Ovary (tissue), 9 donors: ENCODE results near the gene COL23A1. TPM values are rescaled to one million over a fixed set of nuclear protein-coding genes. Genes with fewer than 3 reads are reported as not detected.

ENCODE experiments used
- DNase-seq, 5 donors: peaks; one replicate each; pipeline ENCODE4 v3.0.0-alpha.2; 2019 to 2020
- H3K27ac ChIP-seq, 2 donors: fragments of 200-600 bp; one replicate each; pipeline versions ENCODE4 v1.5.1 to v1.8.0; 2019 to 2022
- H3K27me3 ChIP-seq: fragments of 200-600 bp; one replicate; pipeline ENCODE4 v1.8.0; 2022
- H3K36me3 ChIP-seq: fragments of 200-600 bp; sonication (generic); one replicate; pipeline ENCODE4 v1.5.1; 2019
- H3K4me1 ChIP-seq: one replicate; pipeline ENCODE4 v1.8.1; 2013; ENCODE audit warnings: mild to moderate bottlenecking, moderate library complexity; ENCODE audit not compliant: insufficient read depth
- H3K4me3 ChIP-seq: fragments of 200-600 bp; sonication (generic); one replicate; pipeline ENCODE4 v1.5.1; 2017
- H3K9me3 ChIP-seq, 2 donors: fragments of 200-600 bp in 1 of 2; sonication (generic) in 1 of 2; one replicate each; pipeline versions ENCODE4 v1.5.1 to v1.8.1; 2013 to 2019; ENCODE audit warnings: mild to moderate bottlenecking in 1 of 2, moderate library complexity in 1 of 2
- CTCF ChIP-seq, 3 donors: fragments of 450-650 bp in 2 of 3; fragments of 200-600 bp in 1 of 3; IDR thresholded peaks; one replicate each; pipeline versions ENCODE4 v1.5.1 to v1.8.0; 2016 to 2022; ENCODE audit warnings: antibody characterized with exemption in 3 of 3, mild to moderate bottlenecking in 1 of 3
- EP300 ChIP-seq: sonication (generic); formaldehyde crosslinking; IDR thresholded peaks from one replicate; pipeline ENCODE4 v1.6.1; 2017; ENCODE audit warnings: antibody characterized with exemption
- POLR2A ChIP-seq: fragments of 450-650 bp; IDR thresholded peaks from one replicate; pipeline ENCODE4 v1.6.1; 2017; ENCODE audit warnings: antibody characterized with exemption, mild to moderate bottlenecking, moderate library complexity
- WGBS, 3 donors: extraction: QIAGEN DNeasy Blood & Tissue Kit in 1 of 3; methylation state at CpG; one replicate each; pipeline versions ENCODE4 v1.1.5 to v1.1.7; 2013 to 2017; 5-methylcytosine and 5-hydroxymethylcytosine counted together
- intact Hi-C, 4 donors: fragments of 100-400 bp; cut with DNase I; formaldehyde crosslinking; loops; one replicate each; pipeline versions ENCODE4 v1.11.0 to v1.15.1; 2022 to 2023
- polyA plus RNA-seq, 2 donors: library from polyadenylated mRNA; stranded (reverse); fragments of 200-250 nt in 1 of 2; fragments of 350-450 nt in 1 of 2; fragmentation: Illumina TruSeq in 1 of 2; extraction: RNeasy Lipid Tissue Mini Kit (QIAGEN cat#74804) in 1 of 2; gene quantifications; one replicate each; pipeline ENCODE4 v1.2.3, GENCODE V29; 2013 to 2014
- total RNA-seq, 7 donors: library from RNA; depleted of rRNA in 2 of 7; stranded (reverse); fragments of >200 nt in 2 of 7; fragmentation: NEBNext Ultra II Directional in 3 of 7; extraction: Animal tissue kit (Norgen Biotek cat#: 25700) in 3 of 7; gene quantifications; one replicate each; pipeline versions ENCODE4 v1.1.0 to v1.2.4, GENCODE V29; 2016 to 2023
- donor health status: DM: no; HTN: no; CAD: no; lungs with moderate emphysema.
- donor health status: DM: no; HTN: no; CAD: no.
- donor health status: Bipolar disorder and iron deficiency.
- donor health status: DM: yes; HTN: yes; CAD: no.
- donor health status: DM: no; HTN: no; CAD: no.
- donor health status: DM: yes; HTN: yes; CAD: no.

COL23A1 gene
- total and polyA plus RNA-seq, 9 donors = 0.13 to 0.92 (median 0.39) TPM; not detected in 1

- no peak for TF ChIP-seq EP300
- TF ChIP-seq CTCF (IDR thresholded peaks at IDR 0.05) = no peak
- TF ChIP-seq POLR2A = no peak
- H3K27ac ChIP-seq = no peak overlapping the region
- H3K4me3 ChIP-seq = no peak overlapping the region
- no peaks in the 10 kb centered on the region for H3K4me1 ChIP-seq
- 64 to 73% (median 67%) methylated on average over 5 of the region's 5 CpGs for WGBS, 3 donors
- no peaks in the 10 kb centered on the region for H3K36me3 ChIP-seq
- no peaks in the 10 kb centered on the region for H3K27me3 ChIP-seq
- no peaks in the 10 kb centered on the region for H3K9me3 ChIP-seq
- no peak for DNase-seq
- intact Hi-C loops = no loop called here
Measured at GRCh38 chr5:178431782-178432165, 158.4 kb downstream of the COL23A1 start.

GRCh38 chr5:178431063-178431781 is 159.0 kb downstream of the COL23A1 start:
- 89 to 97% (median 95%) methylated on average over 16 of the region's 16 CpGs for WGBS, 3 donors
- TF ChIP-seq CTCF (IDR thresholded peaks at IDR 0.05) (no peak), EP300 (no peak), POLR2A (no peak)
- Histone ChIP-seq H3K4me1 (no peaks in the 10 kb centered on the region), H3K27ac (no peak overlapping the region), H3K4me3 (no peak overlapping the region), H3K9me3 (no peaks in the 10 kb centered on the region), H3K36me3 (no peaks in the 10 kb centered on the region), H3K27me3 (no peaks in the 10 kb centered on the region)
- no peak for DNase-seq
- intact Hi-C loops = no loop called here

GRCh38 chr5:178430186-178431062 is 159.8 kb downstream of the COL23A1 start:
- no peak for DNase-seq
- no peaks in the 10 kb centered on the region for H3K9me3 ChIP-seq
- no peaks in the 10 kb centered on the region for H3K27me3 ChIP-seq
- no peak overlapping the region for H3K4me3 ChIP-seq
- no peaks in the 10 kb centered on the region for H3K36me3 ChIP-seq
- whole genome bisulfite sequencing, 3 donors = 82 to 84% (median 83%) methylated on average over 16 of the region's 16 CpGs
- intact Hi-C loops = no loop called here
- H3K4me1 ChIP-seq = no peaks in the 10 kb centered on the region
- H3K27ac ChIP-seq = no peak overlapping the region
- no peak for TF ChIP-seq EP300
- no peak for TF ChIP-seq POLR2A
- no peak for TF ChIP-seq CTCF (IDR thresholded peaks at IDR 0.05)

GRCh38 chr5:178429491-178430185 is 160.6 kb downstream of the COL23A1 start:
- H3K27me3 ChIP-seq = no peaks in the 10 kb centered on the region
- no peak for TF ChIP-seq EP300
- no peak for TF ChIP-seq CTCF (IDR thresholded peaks at IDR 0.05)
- no peak for TF ChIP-seq POLR2A
- 69 to 74% (median 70%) methylated on average over 11 of the region's 11 CpGs for WGBS, 3 donors
- H3K4me3 ChIP-seq = no peak overlapping the region
- no peaks in the 10 kb centered on the region for H3K4me1 ChIP-seq
- DNase-seq = no peak
- no peaks in the 10 kb centered on the region for H3K36me3 ChIP-seq
- H3K27ac ChIP-seq = no peak overlapping the region
- no peaks in the 10 kb centered on the region for H3K9me3 ChIP-seq
- intact Hi-C loops = no loop called here
